Smooth muscle cell (in vitro differentiated cells): Measurements from ENCODE around the gene DTNBP1. TPM values are rescaled to one million over a fixed set of nuclear protein-coding genes. Genes with fewer than 3 reads are reported as not detected.

Experiments
- DNase-seq: peaks from one replicate; lab custom pipeline; 2025; ENCODE audit not compliant: unreplicated experiment; lab: John Stamatoyannopoulos, UW
- H2AFZ ChIP-seq: fragments of 200-600 bp; sonication (generic); 2 replicates; pipeline ENCODE4 v1.6.0; 2016; ENCODE audit warnings: antibody characterized with exemption, low read depth, mild to moderate bottlenecking
- H3F3A ChIP-seq: fragments of 200-600 bp; sonication (generic); 2 replicates; pipeline ENCODE4 v1.6.0; 2017; ENCODE audit warnings: antibody characterized with exemption, low read depth
- H3K27ac ChIP-seq: fragments of 200-600 bp; sonication (generic); 2 replicates; pipeline ENCODE4 v1.5.1; 2016; ENCODE audit warnings: low read depth, mild to moderate bottlenecking
- H3K27me3 ChIP-seq: fragments of 200-600 bp; sonication (generic); 2 replicates; pipeline ENCODE4 v1.6.1; 2016; ENCODE audit warnings: low read depth, mild to moderate bottlenecking
- H3K36me3 ChIP-seq: fragments of 200-600 bp; sonication (generic); 2 replicates; pipeline ENCODE4 v1.5.1; 2016; ENCODE audit warnings: low read depth
- H3K4me1 ChIP-seq: fragments of 200-600 bp; sonication (generic); 2 replicates; pipeline ENCODE4 v1.5.1; 2016; ENCODE audit warnings: low read depth
- H3K4me2 ChIP-seq: fragments of 200-600 bp; sonication (generic); 2 replicates; pipeline ENCODE4 v1.6.0; 2016; ENCODE audit warnings: mild to moderate bottlenecking
- H3K4me3 ChIP-seq: fragments of 200-600 bp; sonication (generic); 2 replicates; pipeline ENCODE4 v1.5.1; 2016; ENCODE audit warnings: mild to moderate bottlenecking
- H3K79me2 ChIP-seq: fragments of 200-600 bp; sonication (generic); 2 replicates; pipeline ENCODE4 v1.6.0; 2016; ENCODE audit warnings: low read depth, mild to moderate bottlenecking
- H3K9ac ChIP-seq: fragments of 200-600 bp; sonication (generic); 2 replicates; pipeline ENCODE4 v1.6.0; 2016; ENCODE audit warnings: low read depth
- H3K9me3 ChIP-seq: fragments of 200-600 bp; sonication (generic); replicated peaks from 2 replicates; pipeline ENCODE4 v1.5.1; 2016; ENCODE audit warnings: low read depth
- H4K20me1 ChIP-seq: fragments of 200-600 bp; sonication (generic); 2 replicates; pipeline ENCODE4 v1.6.0; 2016; ENCODE audit warnings: low read depth
- CTCF ChIP-seq: fragments of 200-600 bp; sonication (generic); IDR thresholded peaks from 2 replicates; pipeline ENCODE4 v1.5.1; 2017; ENCODE audit warnings: borderline replicate concordance, mild to moderate bottlenecking, antibody characterized with exemption; ENCODE audit not compliant: insufficient read depth, poor library complexity, severe bottlenecking
- WGBS: methylation state at CpG from one replicate; pipeline ENCODE4 v1.1.7; 2016; ENCODE audit warnings: low lambda C conversion rate; 5-methylcytosine and 5-hydroxymethylcytosine counted together
- polyA plus RNA-seq: library from polyadenylated mRNA; unstranded; fragments of >200 nt; fragmentation: Nextera tagmentation; extraction: Ambion mirVana; gene quantifications from 2 replicates; pipeline ENCODE4 v1.2.1, GENCODE V29; 2016
- total RNA-seq: library from RNA; depleted of rRNA; stranded (reverse); fragments of >200 nt; gene quantifications from 2 replicates; pipeline ENCODE4 v1.2.3, GENCODE V29; 2014

DTNBP1 gene
- total and polyA plus RNA-seq, 2 experiments from 2014 or later = 11.9 to 24.2 TPM

GRCh38 chr6:15484140-15484539 is 178.7 kb downstream of the DTNBP1 start:
- no peak for DNase-seq
- Histone ChIP-seq H3K4me1 (no peaks in the 10 kb centered on the region), H3K4me3 (no peak overlapping the region), H3K79me2 (peaks cover 16% of the 10 kb centered on the region), H4K20me1 (peaks cover 68% of the 10 kb centered on the region), H2AFZ (no peak overlapping the region), H3K36me3 (no peaks in the 10 kb centered on the region), H3K9me3 (no peaks in the 10 kb centered on the region), H3K4me2 (no peak overlapping the region), H3K27ac (no peak overlapping the region), H3K9ac (no peak overlapping the region), H3F3A (no peaks in the 10 kb centered on the region), H3K27me3 (no peaks in the 10 kb centered on the region)
- no peak for TF ChIP-seq CTCF
- 97% methylated on average over 3 of the region's 3 CpGs for WGBS

- no peaks in the 10 kb centered on the region for H3K9me3 ChIP-seq
- H3K79me2 ChIP-seq = peaks cover 19% of the 10 kb centered on the region
- no peaks in the 10 kb centered on the region for H3K36me3 ChIP-seq
- no peaks in the 10 kb centered on the region for H3K27me3 ChIP-seq
- H3F3A ChIP-seq = no peaks in the 10 kb centered on the region
- H3K4me1 ChIP-seq = no peaks in the 10 kb centered on the region
- DNase-seq = no peak
- no peak overlapping the region for H3K4me3 ChIP-seq
- WGBS = 100% methylated on average over 1 of the region's 1 CpG
- TF ChIP-seq CTCF = no peak
- no peak overlapping the region for H3K9ac ChIP-seq
- peaks cover 79% of the 10 kb centered on the region for H4K20me1 ChIP-seq
- H3K27ac ChIP-seq = no peak overlapping the region
- H3K4me2 ChIP-seq = no peak overlapping the region
- no peak overlapping the region for H2AFZ ChIP-seq
Measured at GRCh38 chr6:15483060-15483459, 179.8 kb downstream of the DTNBP1 start.

GRCh38 chr6:15481390-15482291 is 181.2 kb downstream of the DTNBP1 start:
- no peak overlapping the region for H3K9ac ChIP-seq
- no peak overlapping the region for H3K4me3 ChIP-seq
- H3K4me2 ChIP-seq = no peak overlapping the region
- H3K4me1 ChIP-seq = no peaks in the 10 kb centered on the region
- no peaks in the 10 kb centered on the region for H3K36me3 ChIP-seq
- H3F3A ChIP-seq = no peaks in the 10 kb centered on the region
- no peak overlapping the region for H3K27ac ChIP-seq
- no peaks in the 10 kb centered on the region for H3K9me3 ChIP-seq
- peaks cover 24% of the 10 kb centered on the region for H3K79me2 ChIP-seq
- peaks cover 93% of the 10 kb centered on the region for H4K20me1 ChIP-seq
- no peak overlapping the region for H2AFZ ChIP-seq
- 81% methylated on average over 10 of the region's 10 CpGs for WGBS
- DNase-seq = no peak
- no peaks in the 10 kb centered on the region for H3K27me3 ChIP-seq
- no peak for TF ChIP-seq CTCF
